ENCODE data around the gene LMO2.

Gene LMO2

DNA sequence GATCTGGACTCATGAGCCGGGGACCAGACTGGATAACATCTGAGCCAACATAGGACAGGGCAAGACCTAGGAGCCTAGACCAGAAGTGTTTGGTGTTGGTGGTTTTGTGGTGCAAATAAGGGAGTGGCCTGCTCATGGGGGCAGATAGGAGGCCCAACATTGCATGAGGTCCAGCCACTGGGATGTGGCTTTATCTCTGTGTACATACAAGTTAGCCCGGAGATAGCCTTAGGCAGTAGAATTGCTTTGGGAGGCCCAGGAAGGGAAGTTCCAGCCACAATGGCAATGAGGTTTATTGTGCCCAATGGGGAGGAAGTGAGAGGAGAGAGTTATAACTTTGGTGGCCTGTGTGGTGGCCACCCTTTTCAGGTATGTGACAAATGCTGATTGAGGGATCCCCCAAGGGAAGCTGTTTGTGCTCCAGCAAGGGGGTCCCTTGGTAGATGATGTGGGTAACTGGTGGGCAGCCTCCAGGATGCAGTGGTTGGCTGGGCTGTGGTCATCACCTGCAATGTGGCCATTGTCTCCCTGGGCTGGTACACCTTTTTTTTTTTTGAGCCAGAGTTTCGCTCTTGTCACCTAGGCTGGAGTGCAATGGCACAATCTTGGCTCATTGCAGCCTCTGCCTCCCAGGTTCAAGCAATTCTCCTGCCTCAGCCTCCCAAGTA, 6.4 kb downstream of the LMO2 start:
- DNase-seq, result no peak

DNA sequence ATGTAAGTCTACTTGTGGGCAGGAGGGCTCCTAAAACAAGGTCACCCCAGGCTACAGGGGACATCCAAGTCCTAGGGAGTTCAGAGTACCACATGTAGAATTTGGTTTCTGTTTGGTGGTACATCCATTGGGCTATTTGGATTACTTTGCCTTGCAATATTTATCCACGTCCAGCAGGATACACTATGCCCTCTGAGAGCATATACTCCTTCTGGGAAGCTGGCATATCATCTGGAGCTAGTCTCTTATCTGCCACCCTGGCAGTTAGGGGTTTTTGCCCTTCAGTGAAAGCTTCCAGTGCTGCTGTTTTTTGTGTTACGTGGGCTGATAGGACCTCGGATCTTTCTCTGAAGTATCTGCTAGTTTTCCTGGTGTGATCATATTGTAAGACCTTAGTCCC, 7.3 kb downstream of the LMO2 start:
- DNase-seq, result no peak

DNA sequence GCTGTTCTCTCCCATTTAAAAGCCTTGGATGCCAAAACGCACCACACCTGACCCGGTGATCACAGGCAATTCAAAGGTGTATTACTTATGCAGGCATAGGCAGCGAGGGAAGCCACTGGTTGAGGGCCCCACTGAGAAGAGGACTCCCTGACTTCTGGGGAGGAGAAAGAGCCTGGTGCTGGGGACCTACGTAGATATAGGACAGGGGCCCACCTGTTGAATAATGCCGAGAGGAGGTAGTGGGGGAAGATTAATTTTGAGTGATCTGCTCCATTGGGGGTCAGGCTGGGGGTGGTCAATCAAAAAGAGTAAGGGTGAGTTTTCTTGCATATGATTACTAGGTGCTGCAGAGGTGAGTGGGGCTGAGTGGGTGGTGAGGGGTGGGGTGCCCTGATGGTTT, 7.8 kb downstream of the LMO2 start:
- DNase-seq, result no peak

DNA sequence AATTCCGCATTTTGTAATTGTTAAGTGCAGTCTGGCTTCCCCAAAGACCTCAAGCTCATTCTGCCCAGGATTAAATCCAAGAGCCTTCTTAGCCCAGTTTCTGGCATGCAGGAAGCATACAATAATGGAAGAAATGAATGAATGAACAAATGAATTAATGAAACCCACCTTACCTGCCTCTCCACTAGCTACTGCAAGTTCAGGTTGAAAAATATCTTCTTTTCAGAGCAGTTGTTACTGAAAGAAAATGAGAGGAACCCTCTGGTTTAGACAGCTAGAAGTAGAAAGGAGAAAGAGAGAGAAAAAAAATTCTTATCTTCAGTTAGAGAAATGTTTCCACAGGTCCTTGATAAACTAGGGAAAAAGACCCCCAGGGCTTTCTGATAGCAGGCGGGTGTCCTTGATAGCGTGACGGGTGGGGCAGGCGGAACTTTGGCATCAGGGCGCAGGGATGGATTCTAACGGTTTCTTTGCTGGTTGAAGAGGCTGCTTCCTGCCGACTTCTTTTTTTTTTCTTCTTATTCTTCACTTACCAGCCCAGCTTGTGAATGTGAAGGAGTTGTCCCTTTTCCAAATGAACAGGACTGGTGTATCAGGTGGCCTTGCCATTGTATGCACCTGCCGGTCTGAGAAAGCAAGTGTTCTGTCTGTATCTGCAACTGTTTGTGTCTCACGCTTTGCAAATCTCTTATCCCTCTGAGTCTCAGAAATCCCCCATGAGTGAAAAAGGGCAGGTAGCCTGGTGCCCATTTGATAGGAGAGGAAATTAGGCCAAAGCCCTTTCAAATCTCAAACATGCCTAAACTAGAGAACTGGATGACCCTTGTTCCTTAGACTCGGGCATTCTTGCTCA, 10.0 kb downstream of the LMO2 start:
- no peak for DNase-seq

DNA sequence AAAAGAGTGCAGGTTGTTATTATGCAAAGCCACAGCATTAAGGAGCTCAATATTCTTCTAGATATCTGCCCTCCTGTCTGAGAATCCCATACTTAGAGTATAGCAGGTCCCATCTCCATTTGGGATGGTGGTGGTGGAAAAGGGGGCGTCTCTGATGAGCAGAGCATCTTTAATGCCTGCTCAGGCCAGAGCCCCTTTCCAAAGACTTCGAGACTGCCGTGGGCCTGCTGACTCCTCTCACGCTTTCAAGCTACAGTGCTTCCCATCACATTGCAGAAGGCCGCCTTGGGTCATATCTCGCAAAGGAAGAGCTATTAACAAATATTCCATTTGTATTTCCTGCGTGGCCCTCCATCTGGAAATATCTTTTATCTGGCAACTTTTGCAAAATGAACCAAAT, 10.9 kb downstream of the LMO2 start:
- DNase-seq, result no peak

DNA sequence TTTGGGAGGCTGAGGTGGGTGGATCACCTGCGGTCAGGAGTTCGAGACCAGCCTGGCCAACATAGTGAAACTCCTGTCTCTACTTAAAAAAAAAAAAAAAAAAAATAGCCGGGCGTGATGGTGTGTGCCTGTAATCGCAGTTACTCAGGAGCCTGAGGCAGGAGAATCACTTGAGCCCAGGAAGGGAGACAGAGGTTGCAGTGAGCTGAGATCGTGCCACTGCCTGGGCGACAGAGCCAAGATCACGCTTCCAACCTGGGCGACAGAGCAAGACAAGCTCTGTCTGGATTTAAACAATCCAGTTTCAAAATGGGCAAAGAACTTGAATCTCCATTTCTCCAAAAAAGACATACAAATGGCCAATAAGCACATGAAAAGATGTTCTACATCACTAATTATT, 12.5 kb downstream of the LMO2 start:
- DNase-seq, result no peak

DNA sequence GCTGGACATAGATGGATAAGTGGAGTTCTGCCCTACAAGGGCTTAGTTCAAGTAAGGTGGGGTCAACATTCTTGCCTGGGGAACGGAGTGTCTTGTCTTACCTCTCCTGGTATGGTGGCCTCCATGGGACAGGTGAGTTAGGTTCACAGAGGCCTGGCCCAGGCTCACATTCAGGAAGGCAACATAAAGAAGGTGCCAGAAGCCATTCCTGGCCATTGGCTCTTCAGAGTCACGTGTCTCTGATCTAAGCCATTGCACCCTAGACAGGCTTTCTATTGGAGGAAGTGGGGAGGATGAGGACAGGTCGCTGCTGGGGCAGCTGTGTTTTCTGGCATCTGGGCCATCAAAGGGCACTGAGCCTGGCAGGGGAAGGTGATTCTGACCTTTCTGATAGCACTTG, 14.8 kb downstream of the LMO2 start:
- DNase-seq, result no peak

DNA sequence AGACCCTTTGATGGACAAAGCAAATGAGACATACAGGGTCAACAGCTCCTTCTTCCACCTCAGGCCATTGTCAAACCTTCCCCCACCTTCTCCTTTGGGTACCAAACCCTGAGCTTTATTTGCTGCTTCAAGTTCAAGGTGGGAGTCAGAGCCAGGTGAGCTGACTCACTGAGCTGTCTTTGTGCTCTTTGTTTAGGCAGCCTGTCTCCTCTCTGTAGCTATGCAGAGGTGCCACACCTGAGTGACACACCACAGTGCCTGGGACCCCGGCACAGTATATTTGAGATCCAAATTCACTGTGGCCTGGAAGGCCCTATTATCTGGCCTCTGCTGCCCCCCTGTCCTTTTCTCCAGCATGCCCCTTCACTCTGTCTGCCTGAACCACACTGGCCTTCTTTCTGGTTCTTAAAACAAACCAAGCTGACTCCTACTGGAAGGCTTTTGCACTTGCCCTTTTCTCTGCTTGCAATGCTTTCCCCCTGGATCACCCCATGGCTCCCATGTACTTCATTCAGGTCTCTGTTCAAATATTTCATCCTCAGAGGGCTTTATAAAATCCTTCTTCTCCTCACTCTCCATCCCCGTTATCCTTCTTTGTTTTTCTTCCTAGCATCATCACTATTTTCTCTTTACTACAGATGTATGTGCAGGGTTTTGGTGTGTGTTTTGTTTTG, 16.1 kb downstream of the LMO2 start:
- DNase-seq, result no peak

DNA sequence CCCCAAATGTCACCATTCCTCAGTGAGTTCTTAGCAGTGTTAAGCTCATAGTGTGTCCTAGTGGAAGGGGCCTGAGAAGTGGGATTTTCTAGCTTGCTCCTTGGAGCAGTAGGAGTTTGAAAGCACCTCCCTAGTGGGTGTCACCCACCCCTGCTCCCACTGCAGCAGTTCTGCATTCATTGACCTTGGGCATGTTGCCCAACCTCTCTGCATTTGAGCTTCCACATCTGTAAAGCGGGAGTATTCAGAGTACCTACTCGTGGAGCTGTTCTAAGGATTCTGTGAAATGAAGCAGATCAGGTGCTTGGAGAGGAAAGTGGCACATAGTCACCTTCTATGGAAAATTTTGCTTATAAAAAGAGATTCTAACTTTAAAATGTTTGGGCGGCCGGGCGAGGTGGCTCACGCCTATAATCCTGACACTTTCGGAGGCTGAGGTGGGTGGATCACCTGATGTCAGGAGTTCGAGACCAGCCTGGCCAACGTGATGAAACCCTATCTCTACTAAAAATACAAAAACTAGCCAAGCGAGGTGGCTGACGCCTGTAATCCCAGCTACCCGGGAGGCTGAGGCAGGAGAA, 16.9 kb downstream of the LMO2 start:
- no peak for DNase-seq

DNA sequence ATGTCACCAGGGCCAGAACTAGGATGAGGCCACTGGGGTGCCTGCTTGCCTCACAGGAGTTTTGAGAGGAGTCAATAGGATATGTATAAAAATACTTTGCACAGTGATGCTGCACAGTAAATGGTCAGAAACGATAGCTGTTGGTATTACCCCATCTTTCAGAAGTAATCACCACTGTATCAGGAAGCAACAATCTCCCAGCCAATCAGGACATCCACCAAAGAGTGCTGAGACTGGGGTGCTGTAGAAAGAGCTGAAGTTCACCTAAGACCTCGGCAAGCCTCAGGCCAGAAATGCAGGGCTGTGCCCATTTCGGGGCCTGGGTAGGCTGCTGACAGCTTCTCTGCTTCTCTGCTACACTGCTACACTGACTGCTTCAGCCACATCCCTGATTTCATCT, 17.4 kb downstream of the LMO2 start:
- DNase-seq, result no peak

DNA sequence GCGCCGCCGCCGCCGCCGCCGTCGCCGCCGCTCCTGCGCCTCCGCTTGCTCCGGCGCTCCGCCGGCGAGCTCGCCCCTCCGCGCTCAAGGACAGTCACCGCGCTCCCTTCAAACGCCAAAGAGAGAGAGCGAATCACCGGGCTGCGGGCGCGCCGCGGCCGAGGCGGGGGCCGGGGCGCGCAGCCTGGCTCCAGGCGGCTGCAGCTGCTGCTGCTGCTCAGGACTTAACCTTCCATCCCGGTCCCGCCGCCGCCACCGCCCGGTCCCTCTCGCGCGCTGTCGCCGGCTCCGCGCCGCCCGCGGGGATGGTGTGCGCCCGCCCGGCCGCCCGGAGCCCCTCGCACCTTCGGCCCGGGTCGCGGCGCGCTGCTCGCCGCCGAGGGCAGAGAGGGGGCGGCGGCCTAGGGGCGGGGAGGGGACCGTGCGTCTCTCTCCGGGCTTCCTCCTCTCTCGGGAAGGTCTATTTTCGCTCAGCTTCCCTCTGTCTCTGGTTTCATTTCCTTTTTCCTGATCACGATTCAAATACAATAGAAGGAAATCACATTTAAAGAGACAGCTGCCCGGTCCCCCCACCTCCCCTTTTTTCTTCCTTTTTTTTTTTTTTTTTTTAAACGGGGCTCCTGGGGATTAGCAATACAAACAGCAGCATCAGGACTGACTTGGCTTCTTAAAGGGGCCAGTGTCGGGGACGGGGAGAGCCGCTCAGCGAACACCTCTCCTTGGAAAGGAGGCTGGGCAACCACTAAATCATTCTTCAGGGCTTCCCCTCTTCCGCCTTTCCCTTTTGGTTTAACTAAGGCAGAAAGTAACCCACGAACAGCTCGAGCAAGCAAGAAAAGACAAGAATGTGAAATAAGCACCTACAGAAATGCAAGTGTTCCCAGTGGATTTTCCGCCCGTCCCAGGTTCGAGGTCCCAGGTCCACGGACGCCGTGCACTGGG, 22.1 kb downstream of the LMO2 start:
- DNase-seq, result no peak

DNA sequence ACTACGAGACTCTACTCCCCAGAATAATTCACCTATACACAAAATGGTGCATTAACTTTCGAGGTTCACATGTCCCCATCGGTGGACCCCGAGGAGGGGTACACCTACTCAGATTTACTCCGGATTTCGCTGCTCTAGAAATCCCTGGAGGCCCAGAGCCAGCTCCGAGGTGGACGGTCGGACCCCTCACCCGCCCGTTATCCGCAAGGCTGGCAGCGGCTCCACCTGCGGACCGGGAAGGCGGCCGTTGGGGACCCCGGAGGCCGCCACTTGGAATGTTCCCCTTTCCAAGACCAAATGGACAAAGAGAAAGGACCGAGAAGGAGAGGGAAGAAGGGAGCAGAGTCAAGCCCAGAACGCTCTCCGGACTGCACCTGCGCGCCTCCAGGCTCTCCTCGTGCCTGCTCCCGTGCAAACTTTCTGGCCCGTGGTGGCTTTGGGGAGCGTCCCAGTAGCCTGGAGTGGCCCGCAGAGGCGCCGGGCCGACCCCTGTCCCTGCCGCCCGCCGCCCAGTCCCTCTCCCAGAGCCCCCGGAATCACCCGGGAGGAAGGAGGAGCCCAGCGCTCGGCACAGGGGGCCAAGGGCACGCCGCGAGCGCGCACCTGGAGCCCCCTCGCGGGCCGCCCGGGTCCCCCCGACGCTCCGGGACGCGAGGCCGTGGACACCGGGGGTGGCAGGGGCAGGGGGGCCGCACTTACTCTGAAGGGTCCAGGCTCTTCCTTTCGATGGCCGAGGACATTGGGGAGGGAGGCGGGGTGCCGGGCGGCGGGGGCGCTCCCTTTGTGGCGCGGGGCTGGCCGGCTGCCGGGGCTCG, 23.0 kb downstream of the LMO2 start:
- DNase-seq, result no peak

DNA sequence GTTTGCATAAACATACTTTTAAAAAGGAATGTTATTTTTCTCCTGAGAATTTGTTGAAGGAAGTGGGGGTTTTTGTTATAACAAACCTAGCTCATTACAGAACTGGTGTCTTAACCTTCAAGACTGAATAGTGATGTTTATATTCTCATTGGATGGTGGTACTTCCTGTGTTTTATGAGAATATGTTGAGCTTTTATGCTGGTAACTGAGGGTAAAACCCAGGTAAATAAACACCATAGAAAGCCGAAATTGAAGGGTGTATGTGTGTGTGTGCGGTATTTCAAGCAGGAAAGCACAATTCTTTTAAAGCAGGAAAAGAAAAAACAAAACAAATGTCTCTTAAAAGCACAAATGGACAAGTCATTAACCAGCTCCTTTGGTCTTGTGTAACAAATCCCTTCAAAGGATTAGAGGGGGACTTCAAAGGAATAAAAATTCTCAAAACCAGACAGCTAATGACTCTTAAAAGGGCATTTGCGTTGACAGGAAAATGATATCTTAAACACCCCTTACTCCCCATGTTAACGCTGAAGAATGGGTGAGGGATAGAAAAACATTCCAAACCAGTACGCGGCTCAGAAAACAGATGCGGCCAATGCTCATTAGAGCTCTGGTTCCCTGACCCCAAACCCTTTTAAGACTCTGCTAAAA, 23.8 kb downstream of the LMO2 start:
- no peak for DNase-seq

DNA sequence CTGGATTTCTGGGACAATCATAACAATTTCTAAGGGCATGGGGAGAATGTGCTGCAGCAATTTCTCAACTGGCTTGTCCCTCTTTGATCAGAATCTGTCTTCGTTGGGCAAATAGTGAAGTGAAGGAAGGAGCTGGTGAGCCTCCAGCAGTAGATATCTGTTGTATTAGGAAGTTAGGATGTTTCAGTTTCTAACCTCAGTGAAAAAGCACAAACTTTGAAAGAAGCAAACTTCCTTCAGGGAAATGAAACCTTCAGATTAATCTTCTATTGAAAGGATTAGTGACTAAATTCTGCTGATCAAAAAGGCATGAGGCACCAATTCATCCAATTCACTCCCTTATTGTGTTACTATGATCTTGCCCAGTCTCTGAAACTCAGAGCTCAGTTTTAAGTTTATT, 24.3 kb downstream of the LMO2 start:
- DNase-seq, result no peak

DNA sequence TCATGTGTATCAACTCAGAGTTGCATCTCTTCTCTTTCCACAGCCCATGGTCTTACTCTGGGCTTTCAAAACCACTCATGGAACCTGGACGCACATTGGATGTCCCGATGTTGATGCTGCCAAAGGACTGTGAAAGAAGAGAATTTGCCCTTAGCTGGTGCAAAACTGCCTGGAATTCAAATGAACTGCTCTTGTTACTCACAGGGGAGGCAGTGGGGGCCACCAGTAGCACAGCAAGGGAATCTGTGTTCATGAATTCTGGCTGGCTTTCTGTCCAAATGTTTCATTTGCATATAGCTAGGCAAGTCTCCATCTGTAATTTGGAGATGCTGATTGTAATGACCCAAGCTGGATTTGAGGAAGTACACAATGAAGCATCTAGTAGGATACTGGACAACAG, 24.9 kb downstream of the LMO2 start:
- DNase-seq, result no peak

DNA sequence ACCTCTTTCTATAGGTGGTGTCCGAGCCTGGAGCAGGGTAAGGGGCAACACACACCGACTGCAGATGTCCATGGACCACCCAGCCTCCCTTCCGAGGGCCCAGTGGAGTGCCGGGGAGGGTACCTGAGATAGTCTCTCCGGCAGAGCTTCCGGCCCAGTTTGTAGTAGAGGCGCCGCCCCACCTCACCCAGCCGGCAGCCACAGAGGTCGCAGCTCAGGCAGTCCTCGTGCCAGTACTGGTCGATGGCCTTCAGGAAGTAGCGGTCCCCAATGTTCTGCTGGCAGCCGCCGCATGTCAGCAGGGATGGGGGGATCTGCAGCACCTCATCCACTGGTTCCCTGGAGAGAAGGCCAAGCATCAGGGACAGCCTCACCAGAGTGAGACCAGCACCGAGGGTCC, 27.4 kb downstream of the LMO2 start:
- DNase-seq, result no peak

DNA sequence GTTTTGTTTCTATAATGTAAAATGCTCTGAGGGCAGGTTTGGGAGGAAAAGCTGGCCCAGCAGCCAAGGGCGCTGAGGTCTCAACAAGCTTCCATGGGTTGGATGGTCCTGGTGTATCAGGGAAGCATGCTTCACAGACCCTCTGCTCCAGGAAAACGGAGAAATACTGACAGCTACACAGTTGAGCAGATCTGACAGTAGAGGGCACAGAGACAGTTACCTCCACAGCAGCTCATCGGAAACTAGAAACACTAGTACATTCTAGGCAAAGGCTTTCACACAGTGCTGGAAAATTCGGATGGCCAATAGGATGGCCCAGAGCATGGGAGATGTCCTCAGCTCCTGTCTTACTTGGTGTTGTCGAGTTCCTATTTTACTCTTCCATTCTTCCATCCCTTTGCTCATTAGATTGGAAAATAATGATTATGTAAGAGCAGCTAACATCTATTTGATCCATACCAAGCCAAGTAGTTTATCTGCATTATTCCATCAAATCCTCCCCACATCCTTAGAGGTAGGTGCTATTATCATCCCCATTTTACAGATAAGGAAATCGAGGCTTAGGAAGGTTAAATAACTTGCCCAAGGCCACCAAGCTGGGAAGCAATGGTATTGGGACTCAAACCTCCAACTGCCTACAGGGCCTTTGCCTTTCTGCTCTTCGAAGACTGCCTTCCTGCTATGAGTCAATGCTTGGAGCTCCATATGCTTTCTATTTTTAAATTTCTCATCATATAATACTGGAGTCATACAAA, 28.3 kb downstream of the LMO2 start:
- DNase-seq, result no peak

DNA sequence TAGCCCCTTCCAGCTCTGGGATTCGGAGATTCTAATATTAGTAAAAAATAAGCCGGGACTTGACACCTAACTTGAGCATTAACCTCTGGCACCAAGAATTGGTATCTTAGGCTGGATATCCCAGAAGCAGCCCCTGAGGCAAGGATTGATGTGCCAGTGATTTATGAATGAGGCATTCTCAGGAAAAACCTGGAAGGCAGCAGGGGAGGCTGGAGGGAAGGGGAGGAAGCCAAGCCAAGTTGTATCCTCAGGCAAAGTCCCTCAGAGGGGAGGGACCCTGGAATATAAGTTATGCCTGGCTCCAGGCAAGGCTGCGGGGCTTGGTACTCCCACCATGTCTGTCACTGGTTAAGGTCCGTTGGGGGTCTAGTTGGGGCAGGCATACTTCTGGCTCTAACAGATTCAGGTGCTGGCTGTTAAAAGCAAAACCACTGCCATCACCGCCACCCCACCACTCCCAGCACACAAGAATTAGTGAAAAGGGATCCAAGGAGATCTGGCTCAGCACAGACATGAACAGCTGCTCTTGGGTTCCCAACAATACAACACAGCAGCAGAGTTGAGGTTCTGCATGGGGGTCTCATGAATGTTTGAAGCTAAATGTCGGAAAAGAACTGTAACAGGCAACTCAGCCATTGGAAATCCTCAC, 29.8 kb downstream of the LMO2 start:
- DNase-seq, result no peak

DNA sequence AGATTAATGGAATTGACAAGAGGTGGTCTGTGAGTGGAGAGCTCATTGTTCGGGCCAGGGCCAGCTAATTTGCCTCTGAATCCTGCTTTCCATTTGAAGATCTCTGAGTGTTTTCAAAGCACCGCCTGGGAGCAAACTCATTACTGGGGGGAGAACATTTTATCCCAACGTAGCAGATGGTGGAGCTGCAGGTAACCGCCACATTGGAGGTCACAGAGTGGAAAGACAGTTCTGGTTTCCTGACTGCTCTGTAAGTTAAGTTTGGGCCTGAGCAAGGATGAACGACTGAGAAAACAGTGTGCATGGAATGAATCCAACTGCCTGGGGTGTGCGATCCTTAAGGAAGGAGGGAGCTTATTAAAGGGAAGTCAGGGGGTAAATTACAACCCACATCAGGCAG, 30.5 kb downstream of the LMO2 start:
- no peak for DNase-seq

DNA sequence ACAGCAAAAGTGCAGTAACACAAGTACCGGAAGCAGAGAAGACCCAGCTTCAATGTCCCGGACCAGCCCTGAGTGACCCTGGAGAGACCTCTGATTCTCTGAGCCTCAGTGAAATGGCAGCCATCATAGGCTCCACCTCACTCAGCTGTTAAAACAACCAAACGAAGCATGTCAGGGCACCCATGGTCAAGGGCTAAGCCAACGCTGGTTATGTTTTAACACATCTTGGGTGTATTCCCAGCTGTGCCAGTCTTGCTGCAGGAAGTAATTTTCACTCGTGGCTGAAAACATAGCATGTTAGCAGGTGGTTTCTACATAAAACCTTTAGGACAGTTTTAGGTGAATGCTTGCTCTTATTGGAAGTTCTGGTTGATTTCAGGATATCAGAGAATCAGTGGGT, 30.9 kb downstream of the LMO2 start:
- DNase-seq, result no peak

All from NCI-H2081 treated with DMSO at 0.1 percent for 48 hours (cell line).